Astrocyte (in vitro differentiated cells and primary cell): Measurements from ENCODE around the gene ZNF25. TPM values are rescaled to one million over a fixed set of nuclear protein-coding genes. Genes with fewer than 3 reads are reported as not detected.
A peak's percentile ranks its signal among the peaks of the same experiment; 100 is the strongest.

Experiments
- DNase-seq: peaks from one replicate; pipeline ENCODE4 v3.0.0-alpha.2; 2010; ENCODE audit warnings: low read depth
- FAIRE-seq: peaks from 2 replicates; lab custom pipeline; 2011; peaks lifted over from hg19 to GRCh38; lab: Jason Lieb, UNC
- H2AFZ ChIP-seq: 2 replicates; pipeline ENCODE4 v1.6.0; 2012; ENCODE audit warnings: low read depth, low read length, inconsistent platforms
- H3K27ac ChIP-seq: 2 replicates; pipeline ENCODE4 v1.5.1; 2011; ENCODE audit warnings: low read depth, low read length, inconsistent platforms
- H3K27me3 ChIP-seq: 2 replicates; pipeline ENCODE4 v1.6.0; 2011; ENCODE audit warnings: low read length, inconsistent platforms; ENCODE audit not compliant: insufficient read depth
- H3K36me3 ChIP-seq: 2 replicates; pipeline ENCODE4 v1.5.1; 2011; ENCODE audit warnings: low read length, inconsistent platforms; ENCODE audit not compliant: insufficient read depth
- H3K4me1 ChIP-seq: 2 replicates; pipeline ENCODE4 v1.5.1; 2011; ENCODE audit warnings: low read length, inconsistent platforms; ENCODE audit not compliant: insufficient read depth
- H3K4me2 ChIP-seq: 2 replicates; pipeline ENCODE4 v1.6.0; 2012; ENCODE audit warnings: low read length, inconsistent platforms
- H3K4me3 ChIP-seq: 2 replicates; pipeline ENCODE4 v1.5.1; 2011; ENCODE audit warnings: low read depth, mild to moderate bottlenecking, low read length, inconsistent platforms; ENCODE audit not compliant: insufficient read depth
- H3K79me2 ChIP-seq: 2 replicates; pipeline ENCODE4 v1.6.0; 2012; ENCODE audit warnings: mild to moderate bottlenecking, low read length, inconsistent platforms; ENCODE audit not compliant: insufficient read depth
- H3K9ac ChIP-seq: 2 replicates; pipeline ENCODE4 v1.6.0; 2012; ENCODE audit warnings: mild to moderate bottlenecking, low read length, inconsistent platforms
- H3K9me3 ChIP-seq: 2 replicates; pipeline ENCODE4 v1.5.1; 2012; ENCODE audit warnings: low read depth, mild to moderate bottlenecking, low read length, inconsistent platforms; ENCODE audit not compliant: insufficient read depth
- H4K20me1 ChIP-seq: 2 replicates; pipeline ENCODE4 v1.6.0; 2012; ENCODE audit warnings: low read length, inconsistent platforms; ENCODE audit not compliant: insufficient read depth
- H3K27ac Mint-ChIP-seq: one replicate; pipeline ENCODE4 v1.8.0; 2021; ENCODE audit warnings: mild to moderate bottlenecking, mixed read lengths; ENCODE audit not compliant: unreplicated experiment
- H3K27me3 Mint-ChIP-seq: one replicate; pipeline ENCODE4 v1.8.0; 2021; ENCODE audit warnings: low read depth, mixed read lengths; ENCODE audit not compliant: unreplicated experiment
- H3K36me3 Mint-ChIP-seq: one replicate; pipeline ENCODE4 v1.8.0; 2021; ENCODE audit warnings: low read depth, mixed read lengths; ENCODE audit not compliant: unreplicated experiment
- H3K4me1 Mint-ChIP-seq: one replicate; pipeline ENCODE4 v1.8.0; 2021; ENCODE audit warnings: low read depth, mixed read lengths; ENCODE audit not compliant: unreplicated experiment
- H3K4me3 Mint-ChIP-seq: one replicate; pipeline ENCODE4 v1.8.0; 2021; ENCODE audit warnings: mild to moderate bottlenecking, moderate library complexity, mixed read lengths; ENCODE audit not compliant: unreplicated experiment
- H3K9me3 Mint-ChIP-seq: one replicate; pipeline ENCODE4 v1.8.0; 2021; ENCODE audit warnings: mild to moderate bottlenecking, mixed read lengths; ENCODE audit not compliant: unreplicated experiment
- EZH2 ChIP-seq: IDR thresholded peaks from 2 replicates; pipeline ENCODE4 v1.6.1; 2012; ENCODE audit warnings: mild to moderate bottlenecking, low read length, inconsistent platforms; ENCODE audit not compliant: insufficient read depth
- total RNA-seq: library from RNA; stranded (reverse); gene quantifications from 2 replicates; pipeline ENCODE4 v1.2.1, GENCODE V29; 2021
- TF ChIP-seq, protein P1 (sequence below): IDR thresholded peaks from 2 replicates; pipeline ENCODE4 v1.5.1; 2011; ENCODE audit warnings: low read depth, mild to moderate bottlenecking, inconsistent platforms, low read length, moderate library complexity; ENCODE audit not compliant: insufficient read depth

ZNF25 gene
- total RNA-seq, 1 donor from 2014 or later: 4.8 TPM

DNA sequence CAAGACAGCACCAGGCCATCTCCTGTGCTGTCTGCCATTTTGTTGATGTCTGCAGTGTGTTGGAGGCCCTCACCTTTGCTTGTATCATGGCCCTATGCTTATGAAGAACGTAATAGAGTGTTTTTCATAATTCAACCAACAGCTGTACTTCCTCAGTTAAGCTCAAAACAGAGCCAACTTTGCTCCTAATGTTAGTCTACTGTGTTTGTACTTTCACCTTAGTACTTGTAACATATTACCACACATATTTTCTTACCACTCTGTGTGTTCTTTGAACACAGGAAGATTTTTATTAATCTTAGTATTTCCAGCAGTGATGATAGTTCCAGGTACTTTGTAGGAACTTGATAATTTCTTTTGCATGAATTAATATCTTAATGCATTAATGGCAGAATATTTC, 39.9 kb upstream of the ZNF25 start:
- Histone ChIP-seq H3K36me3 (peaks cover 30% of the 10 kb centered on the region), H3K4me2 (no peak overlapping the region), H3K4me3 (no peak overlapping the region), H3K9me3 (no peaks in the 10 kb centered on the region), H4K20me1 (no peaks in the 10 kb centered on the region), H3K4me1 (no peaks in the 10 kb centered on the region), H3K27me3 (no peaks in the 10 kb centered on the region), H3K79me2 (peaks cover 18% of the 10 kb centered on the region), H3K9ac (no peak overlapping the region), H3K27ac (no peak overlapping the region), H2AFZ (no peak overlapping the region)
- Mint-ChIP-seq H3K36me3 (peaks cover 24% of the 10 kb centered on the region), H3K27me3 (no peaks in the 10 kb centered on the region), H3K4me1 (no peaks in the 10 kb centered on the region), H3K27ac (no peak overlapping the region), H3K4me3 (no peak overlapping the region), H3K9me3 (peaks cover 3% of the 10 kb centered on the region)
- TF ChIP-seq, protein P1, sequence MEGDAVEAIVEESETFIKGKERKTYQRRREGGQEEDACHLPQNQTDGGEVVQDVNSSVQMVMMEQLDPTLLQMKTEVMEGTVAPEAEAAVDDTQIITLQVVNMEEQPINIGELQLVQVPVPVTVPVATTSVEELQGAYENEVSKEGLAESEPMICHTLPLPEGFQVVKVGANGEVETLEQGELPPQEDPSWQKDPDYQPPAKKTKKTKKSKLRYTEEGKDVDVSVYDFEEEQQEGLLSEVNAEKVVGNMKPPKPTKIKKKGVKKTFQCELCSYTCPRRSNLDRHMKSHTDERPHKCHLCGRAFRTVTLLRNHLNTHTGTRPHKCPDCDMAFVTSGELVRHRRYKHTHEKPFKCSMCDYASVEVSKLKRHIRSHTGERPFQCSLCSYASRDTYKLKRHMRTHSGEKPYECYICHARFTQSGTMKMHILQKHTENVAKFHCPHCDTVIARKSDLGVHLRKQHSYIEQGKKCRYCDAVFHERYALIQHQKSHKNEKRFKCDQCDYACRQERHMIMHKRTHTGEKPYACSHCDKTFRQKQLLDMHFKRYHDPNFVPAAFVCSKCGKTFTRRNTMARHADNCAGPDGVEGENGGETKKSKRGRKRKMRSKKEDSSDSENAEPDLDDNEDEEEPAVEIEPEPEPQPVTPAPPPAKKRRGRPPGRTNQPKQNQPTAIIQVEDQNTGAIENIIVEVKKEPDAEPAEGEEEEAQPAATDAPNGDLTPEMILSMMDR: no peak
- no peak for TF ChIP-seq EZH2
- FAIRE-seq (no peak), DNase-seq (no peak)

DNA sequence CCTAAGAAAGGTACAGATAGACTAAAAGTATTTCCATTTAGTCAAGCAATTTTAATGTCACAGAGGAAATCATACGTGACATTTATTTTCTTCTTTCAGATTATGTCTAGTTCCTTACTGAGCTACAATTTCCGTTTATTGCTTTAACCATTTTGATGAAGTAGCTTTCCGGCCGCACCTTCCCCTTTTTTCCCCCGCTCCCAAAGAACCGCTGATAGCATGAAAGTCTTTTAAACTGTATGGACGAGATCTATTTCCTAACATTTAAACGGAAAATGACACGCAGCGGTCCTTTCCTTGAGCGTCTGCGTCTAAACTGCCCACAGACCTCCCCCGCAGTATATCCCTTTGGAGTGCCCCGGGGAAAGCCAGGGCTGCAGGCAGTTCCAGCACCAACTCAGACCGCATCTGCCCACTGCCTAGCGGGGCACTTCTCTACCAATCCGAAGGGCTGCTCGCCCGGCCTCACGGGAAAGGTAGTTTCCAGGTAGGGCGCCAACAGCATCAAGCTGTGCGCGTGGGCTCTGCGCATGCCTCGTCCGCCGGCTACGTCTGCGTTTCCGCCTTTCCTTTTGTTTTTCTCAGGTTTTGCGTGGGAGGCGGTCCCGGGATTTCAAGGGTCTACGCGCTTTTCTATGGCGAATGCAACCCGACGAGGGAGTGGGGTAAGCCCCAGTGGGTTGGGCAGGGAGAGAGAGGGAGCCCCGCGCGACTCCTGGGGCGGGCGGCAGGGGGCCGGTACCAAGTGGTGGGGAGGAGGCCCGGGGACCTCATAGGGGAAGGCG, 33.9 kb upstream of the ZNF25 start, which contains the start of gene ZNF33A:
ZNF33A (plus strand) TSS at position 557 of the 785 bp plus-strand sequence. CDS start 1,667 bp downstream, outside the sequence.
- peaks cover 18% of the 10 kb centered on the region for H3K79me2 ChIP-seq
- no peak for FAIRE-seq
- DNase-seq: peak; percentile 84

More for the DNA sequence above, 33.9 kb upstream of the ZNF25 start, which contains the start of gene ZNF33A:
- peak within 1 kb of the TSS; percentile 88 for H3K27ac ChIP-seq
- no peak for TF ChIP-seq EZH2
- TF ChIP-seq, protein P1: no peak
- H2AFZ ChIP-seq: peak within 1 kb of the TSS; percentile 97
- peak within 1 kb of the TSS; percentile 82 for H3K9ac ChIP-seq
- H3K27me3 Mint-ChIP-seq: peaks cover 6% of the 10 kb centered on the region
- H3K4me1 ChIP-seq: no peaks in the 10 kb centered on the region
- H4K20me1 ChIP-seq: no peaks in the 10 kb centered on the region
- H3K27ac Mint-ChIP-seq: peak within 1 kb of the TSS; percentile 96
- peak within 1 kb of the TSS; percentile 83 for H3K4me3 Mint-ChIP-seq
- peak within 1 kb of the TSS; percentile 82 for H3K4me3 ChIP-seq
- no peaks in the 10 kb centered on the region for H3K27me3 ChIP-seq
- H3K4me1 Mint-ChIP-seq: no peaks in the 10 kb centered on the region
- no peaks in the 10 kb centered on the region for H3K9me3 ChIP-seq
- H3K9me3 Mint-ChIP-seq: peaks cover 2% of the 10 kb centered on the region
- peaks cover under 1% of the 10 kb centered on the region for H3K36me3 ChIP-seq
- H3K36me3 Mint-ChIP-seq: no peaks in the 10 kb centered on the region
- peak within 1 kb of the TSS; percentile 91 for H3K4me2 ChIP-seq
